A549 (cell line): Measurements from ENCODE around the gene MOBP. TPM values are rescaled to one million over a fixed set of nuclear protein-coding genes. Genes with fewer than 3 reads are reported as not detected.

Experiments used
- ATAC-seq, 2 experiments: fragments of 200-7000 bp in 1 of 2; fragments of >200 bp in 1 of 2; cut with Nextera tagmentation in 1 of 2; cut with Tn5 transposase in 1 of 2; 3 replicates each; pipeline versions ENCODE4 v1.8.0 to v1.9.1; 2018 to 2020; ENCODE audit warnings: mild to moderate bottlenecking in 1 of 2, moderate library complexity in 1 of 2
- CTCF ChIA-PET: fragments of 300-600 bp; sonication (Branson Sonifier 250); formaldehyde crosslinking; extraction: SDS; loops from one replicate; lab custom pipeline; 2021; ENCODE audit warnings: antibody characterized with exemption, inconsistent platforms; lab: Yijun Ruan, JAX
- POLR2A ChIA-PET: fragments of 350-600 bp; formaldehyde crosslinking; extraction: SDS; loops from one replicate; lab custom pipeline; 2021; ENCODE audit warnings: antibody characterized with exemption, inconsistent platforms; lab: Yijun Ruan, JAX
- DNase-seq, 2 experiments: peaks; one replicate each; pipeline versions ENCODE4 v3.0.0 to v3.0.0-alpha.2; 2011 to 2016; ENCODE audit warnings: low read depth in 1 of 2, low spot score in 1 of 2
- FAIRE-seq: peaks from 2 replicates; lab custom pipeline; 2011; peaks lifted over from hg19 to GRCh38; lab: Jason Lieb, UNC
- H3K27ac ChIP-seq, 2 experiments: fragments of >200 bp; sonication (Bioruptor Twin); formaldehyde crosslinking; 3 replicates each; pipeline ENCODE4 v1.5.1; 2016 to 2017
- H3K4me1 ChIP-seq: fragments of >200 bp; sonication (Bioruptor Twin); formaldehyde crosslinking; 3 replicates; pipeline ENCODE4 v1.6.1; 2016
- H3K4me2 ChIP-seq: fragments of >200 bp; sonication (Bioruptor Twin); formaldehyde crosslinking; 3 replicates; pipeline ENCODE4 v1.6.1; 2016
- H3K4me3 ChIP-seq: fragments of >200 bp; sonication (Bioruptor Twin); formaldehyde crosslinking; 3 replicates; pipeline ENCODE4 v1.5.1; 2016
- H3K9me3 ChIP-seq: fragments of >200 bp; sonication (Bioruptor Twin); formaldehyde crosslinking; 3 replicates; pipeline ENCODE4 v1.6.1; 2016
- CBX8 ChIP-seq: fragments of 200-600 bp; sonication (generic); IDR thresholded peaks from 2 replicates; pipeline ENCODE4 v1.6.1; 2016
- CEBPB ChIP-seq, 2 experiments: fragments of >200 bp in 1 of 2; sonication (Bioruptor Twin) in 1 of 2; formaldehyde crosslinking in 1 of 2; IDR thresholded peaks; 2 replicates each; pipeline ENCODE4 v1.6.1; 2012 to 2016
- CHD2 ChIP-seq: fragments of 150-350 bp; IDR thresholded peaks from 2 replicates; pipeline ENCODE4 v1.6.1; 2014; ENCODE audit warnings: low read length; ENCODE audit not compliant: partially characterized antibody
- CHD4 ChIP-seq: fragments of 200-600 bp; sonication (generic); IDR thresholded peaks from 2 replicates; pipeline ENCODE4 v1.6.1; 2016; ENCODE audit warnings: antibody characterized with exemption, mild to moderate bottlenecking, borderline replicate concordance
- EP300 ChIP-seq, 2 experiments: fragments of >200 bp; sonication (Bioruptor Twin); formaldehyde crosslinking; IDR thresholded peaks; 2 replicates in 1 of 2; 3 replicates in 1 of 2; pipeline ENCODE4 v1.6.1; 2016 to 2017
- FOSL2 ChIP-seq, 2 experiments: fragments of 450-650 bp in 1 of 2; fragments of >200 bp in 1 of 2; sonication (Bioruptor Twin) in 1 of 2; formaldehyde crosslinking; IDR thresholded peaks; 2 replicates each; pipeline versions ENCODE4 v1.5.0 to v1.6.1; 2016 to 2020; ENCODE audit warnings: mild to moderate bottlenecking in 1 of 2, moderate library complexity in 1 of 2
- HOXB13 ChIP-seq: fragments of 250-450 bp; sonication (Bioruptor Pico); IDR thresholded peaks from 2 replicates; pipeline ENCODE4 v1.5.0; 2020; ENCODE audit warnings: low read depth, mild to moderate bottlenecking, moderate library complexity
- NPAS2 ChIP-seq: fragments of 250-450 bp; sonication (Bioruptor Pico); IDR thresholded peaks from 2 replicates; pipeline ENCODE4 v1.8.0; 2022; ENCODE audit warnings: mild to moderate bottlenecking, moderate library complexity, borderline replicate concordance
- POLR2A ChIP-seq: IDR thresholded peaks from 2 replicates; pipeline ENCODE4 v1.6.1; 2012; ENCODE audit warnings: mild to moderate bottlenecking, low read length
- RAD21 ChIP-seq, 2 experiments: fragments of >200 bp in 1 of 2; sonication (Bioruptor Twin) in 1 of 2; formaldehyde crosslinking in 1 of 2; IDR thresholded peaks in 1 of 2; conservative IDR thresholded peaks in 1 of 2; 2 replicates in 1 of 2; 3 replicates in 1 of 2; pipeline ENCODE4 v1.6.1; 2012 to 2018; ENCODE audit warnings: inconsistent platforms in 1 of 2
- SMC3 ChIP-seq: fragments of >200 bp; sonication (Bioruptor Twin); formaldehyde crosslinking; IDR thresholded peaks from 3 replicates; pipeline ENCODE4 v1.6.1; 2018; ENCODE audit warnings: inconsistent platforms
- WGBS: methylation state at CpG from one replicate; pipeline ENCODE4 v1.1.6; 2017; ENCODE audit errors: missing lambda C conversion rate; 5-methylcytosine and 5-hydroxymethylcytosine counted together
- polyA plus RNA-seq, 4 experiments: library from polyadenylated mRNA; depleted of rRNA in 3 of 4; stranded (reverse); fragments of >200 nt; fragmentation: RNase III in 1 of 4; extraction: RNeasy Plus Mini Kit Qiagen cat#74134 plus additional on column Dnase treatment in 1 of 4; gene quantifications; 2 replicates in 3 of 4; 3 replicates in 1 of 4; pipeline ENCODE4 v1.2.3, GENCODE V29; 2011 to 2017
- TF ChIP-seq, protein P1 (sequence below): fragments of >200 bp; sonication (Bioruptor Twin); formaldehyde crosslinking; IDR thresholded peaks from 3 replicates; pipeline ENCODE4 v1.6.1; 2016
- TF ChIP-seq, protein P2 (sequence below): IDR thresholded peaks from 2 replicates; pipeline ENCODE4 v1.6.1; 2012; ENCODE audit warnings: low read depth, borderline replicate concordance
- TF ChIP-seq, protein P3 (sequence below): fragments of >200 bp; sonication (Bioruptor Twin); formaldehyde crosslinking; IDR thresholded peaks from 2 replicates; pipeline ENCODE4 v1.6.1; 2016
- TF ChIP-seq, protein P4 (sequence below): fragments of >200 bp; sonication (Bioruptor Twin); formaldehyde crosslinking; IDR thresholded peaks from 3 replicates; pipeline ENCODE4 v1.5.1; 2016

The MOBP gene
- polyA plus RNA-seq, 2 of the 4 experiments (the other 2 are of a cell fraction): 0.10 TPM; not detected in 1

DNA sequence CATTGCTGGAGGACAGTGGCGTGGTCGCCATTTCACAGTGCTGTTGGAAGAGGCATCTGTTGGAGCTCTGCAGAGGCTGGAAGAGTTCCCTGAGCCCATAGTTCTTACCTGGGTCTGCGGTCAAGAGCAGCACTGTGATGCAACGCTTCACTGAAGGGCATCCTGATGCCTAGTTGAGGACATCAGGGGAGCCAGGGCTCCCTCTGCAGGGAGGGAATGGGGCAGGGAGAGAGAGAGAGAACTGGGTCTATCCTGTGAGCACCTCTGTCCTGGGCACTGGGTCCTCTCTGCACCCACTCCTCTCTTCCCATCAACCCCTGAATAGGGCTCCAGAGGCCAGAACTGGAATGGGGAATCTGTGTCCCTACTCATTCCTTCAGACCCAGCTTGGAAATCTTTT lies 23.9 kb upstream of the MOBP start:
- TF ChIP-seq CEBPB (IDR thresholded peaks at IDR 0.05): no peak
- TF ChIP-seq RAD21 (conservative IDR thresholded peaks at IDR 0.05 in 1 of 2, IDR thresholded peaks at IDR 0.05 in 1 of 2): 0 out of 5 replicates have a peak, but pooled peaks of 1 of the 2 experiments have one; percentile 8
- Histone ChIP-seq H3K4me3 (no peak overlapping the region), H3K9me3 (no peaks in the 10 kb centered on the region), H3K4me2 (no peak overlapping the region), H3K4me1 (no peaks in the 10 kb centered on the region), H3K27ac (no peak overlapping the region)
- ChIA-PET POLR2A (no interaction called here), CTCF (interaction anchor here (1.5 to 12.3 kb wide), 2 partner anchors 21 to 54 kb away, joined by 4 to 113 read pairs; no protein-coding TSS in a partner anchor)
- WGBS: 59% methylated on average over 4 of the region's 4 CpGs
- ATAC-seq: peak; percentile 59 to 83; a peak in 5 of 6 replicates
- DNase-seq: peak in 1 of 2 experiments; percentile 10
- no peak for FAIRE-seq

DNA sequence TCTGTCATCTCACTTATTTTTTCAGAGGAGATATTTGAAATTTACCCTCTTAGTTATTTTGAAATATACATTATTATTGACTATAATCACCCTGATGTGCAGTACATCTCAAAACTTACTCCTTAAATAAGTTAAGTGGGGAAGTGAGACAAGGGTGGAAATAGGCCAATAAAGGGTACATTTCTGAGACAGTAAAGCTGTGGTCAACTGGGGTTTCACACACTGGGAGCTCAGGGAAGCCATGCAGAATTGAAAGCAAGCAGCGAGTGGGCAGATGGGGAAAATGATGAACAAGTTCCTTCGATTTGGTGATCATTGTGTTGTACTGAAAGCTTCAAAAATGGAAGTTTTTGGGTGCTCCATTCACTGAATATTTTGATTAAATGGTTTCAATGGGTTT lies 21.6 kb upstream of the MOBP start:
- H3K27ac ChIP-seq: no peak overlapping the region
- ChIA-PET CTCF (interaction anchor here (0.7 to 12.3 kb wide), 4 partner anchors 8 to 52 kb away, joined by 3 to 113 read pairs (median 6); no protein-coding TSS in a partner anchor), POLR2A (no interaction called here)
- H3K4me2 ChIP-seq: no peak overlapping the region
- FAIRE-seq (no peak), DNase-seq (no peak)
- 25% methylated on average over 2 of the region's 2 CpGs for WGBS
- no peaks in the 10 kb centered on the region for H3K9me3 ChIP-seq
- no peak overlapping the region for H3K4me3 ChIP-seq
- H3K4me1 ChIP-seq: no peaks in the 10 kb centered on the region
- TF ChIP-seq HOXB13 (CRISPR knock-in tag) (no peak), EP300 (IDR thresholded peaks at IDR 0.05) (no peak), FOSL2 (IDR thresholded peaks at IDR 0.05) (no peak), FOSL2 (CRISPR knock-in tag; IDR thresholded peaks at IDR 0.05) (no peak)
- TF ChIP-seq, all 56 proteins: peak for 0
- ATAC-seq: no peak

DNA sequence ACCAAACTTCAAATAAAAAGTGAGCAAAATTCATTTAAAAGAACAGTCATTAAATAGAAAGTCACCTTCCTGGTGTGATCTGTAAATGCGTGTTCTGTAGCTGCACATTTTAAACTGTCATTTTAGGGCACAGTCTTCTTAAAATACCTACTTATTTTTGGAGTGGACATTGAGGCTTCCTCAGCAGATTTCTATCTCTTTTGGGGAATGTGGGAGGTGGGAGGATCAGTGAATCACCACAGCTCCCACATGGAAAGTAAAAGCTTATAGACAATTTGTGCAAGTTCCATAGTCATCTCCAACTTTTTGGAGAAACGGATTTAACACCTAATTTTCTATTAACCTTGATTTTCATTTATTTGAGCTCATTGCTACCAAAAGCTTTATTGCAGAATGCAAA lies 21.0 kb upstream of the MOBP start:
- ChIA-PET POLR2A (no interaction called here), CTCF (interaction anchor here (1.3 to 12.3 kb wide), 6 partner anchors 16 to 61 kb away, joined by 4 to 113 read pairs (median 6); no protein-coding TSS in a partner anchor)
- Histone ChIP-seq H3K4me1 (no peaks in the 10 kb centered on the region), H3K9me3 (no peaks in the 10 kb centered on the region), H3K4me3 (no peak overlapping the region), H3K4me2 (no peak overlapping the region), H3K27ac (no peak overlapping the region)
- DNase-seq: no peak
- TF ChIP-seq, protein P1, sequence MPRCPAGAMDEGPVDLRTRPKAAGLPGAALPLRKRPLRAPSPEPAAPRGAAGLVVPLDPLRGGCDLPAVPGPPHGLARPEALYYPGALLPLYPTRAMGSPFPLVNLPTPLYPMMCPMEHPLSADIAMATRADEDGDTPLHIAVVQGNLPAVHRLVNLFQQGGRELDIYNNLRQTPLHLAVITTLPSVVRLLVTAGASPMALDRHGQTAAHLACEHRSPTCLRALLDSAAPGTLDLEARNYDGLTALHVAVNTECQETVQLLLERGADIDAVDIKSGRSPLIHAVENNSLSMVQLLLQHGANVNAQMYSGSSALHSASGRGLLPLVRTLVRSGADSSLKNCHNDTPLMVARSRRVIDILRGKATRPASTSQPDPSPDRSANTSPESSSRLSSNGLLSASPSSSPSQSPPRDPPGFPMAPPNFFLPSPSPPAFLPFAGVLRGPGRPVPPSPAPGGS: no peak
- TF ChIP-seq POLR2A: no peak
- no peak for TF ChIP-seq CHD4
- TF ChIP-seq, protein P2, sequence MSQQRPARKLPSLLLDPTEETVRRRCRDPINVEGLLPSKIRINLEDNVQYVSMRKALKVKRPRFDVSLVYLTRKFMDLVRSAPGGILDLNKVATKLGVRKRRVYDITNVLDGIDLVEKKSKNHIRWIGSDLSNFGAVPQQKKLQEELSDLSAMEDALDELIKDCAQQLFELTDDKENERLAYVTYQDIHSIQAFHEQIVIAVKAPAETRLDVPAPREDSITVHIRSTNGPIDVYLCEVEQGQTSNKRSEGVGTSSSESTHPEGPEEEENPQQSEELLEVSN: no peak
- TF ChIP-seq FOSL2 (IDR thresholded peaks at IDR 0.05): no peak
- TF ChIP-seq FOSL2 (CRISPR knock-in tag; IDR thresholded peaks at IDR 0.05): no peak
- TF ChIP-seq, protein P3, sequence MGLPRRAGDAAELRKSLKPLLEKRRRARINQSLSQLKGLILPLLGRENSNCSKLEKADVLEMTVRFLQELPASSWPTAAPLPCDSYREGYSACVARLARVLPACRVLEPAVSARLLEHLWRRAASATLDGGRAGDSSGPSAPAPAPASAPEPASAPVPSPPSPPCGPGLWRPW: no peak
- WGBS: 70% methylated on average over 2 of the region's 2 CpGs
- no peak for FAIRE-seq
- ATAC-seq: no peak

DNA sequence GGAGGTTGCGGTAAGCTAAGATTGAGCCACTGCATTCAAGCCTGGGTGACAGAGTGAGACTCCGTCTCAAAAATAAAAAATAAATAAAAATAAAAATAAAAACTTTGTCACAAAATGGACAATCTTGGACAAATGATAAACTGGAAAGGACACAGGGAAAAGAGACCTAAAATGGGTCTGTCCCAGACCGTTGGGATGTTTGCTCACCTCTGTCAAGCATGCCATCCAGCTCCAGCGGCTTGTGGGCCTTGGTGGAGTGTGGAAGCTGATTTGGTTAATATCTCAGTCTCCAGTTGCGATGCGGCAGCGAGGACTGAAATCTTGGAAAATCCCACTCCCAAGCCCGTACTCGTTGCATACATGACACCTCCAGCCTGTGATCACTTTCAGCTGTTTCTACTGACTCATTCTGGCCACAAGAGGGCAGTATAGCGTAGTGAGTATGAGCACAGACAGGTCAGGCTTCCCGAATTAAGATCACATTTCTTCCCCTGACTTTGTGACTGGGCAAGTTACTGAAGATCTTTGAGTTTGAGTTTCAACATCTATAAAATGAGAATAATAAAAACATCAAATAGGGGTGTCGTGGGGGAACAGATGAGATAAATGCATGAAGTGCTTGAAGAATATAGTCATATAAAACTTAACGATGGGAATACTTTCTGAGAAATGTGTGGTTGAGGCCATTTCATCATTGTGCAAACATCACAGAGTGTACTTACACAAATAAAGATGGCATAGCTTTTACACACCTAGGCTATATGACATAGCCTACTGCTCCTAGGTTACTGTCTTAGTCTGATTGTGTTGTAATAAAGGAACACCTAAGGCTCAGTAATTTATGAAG lies 19.6 kb upstream of the MOBP start:
- POLR2A ChIA-PET: no interaction called here
- TF ChIP-seq, protein P3: no peak
- peak; percentile 74 to 81 for TF ChIP-seq RAD21 (conservative IDR thresholded peaks at IDR 0.05 in 1 of 2, IDR thresholded peaks at IDR 0.05 in 1 of 2)
- no peak for TF ChIP-seq NPAS2
- peak; percentile 72 for TF ChIP-seq SMC3
- no peak for TF ChIP-seq CHD2
- TF ChIP-seq CBX8: no peak
- TF ChIP-seq, protein P4, sequence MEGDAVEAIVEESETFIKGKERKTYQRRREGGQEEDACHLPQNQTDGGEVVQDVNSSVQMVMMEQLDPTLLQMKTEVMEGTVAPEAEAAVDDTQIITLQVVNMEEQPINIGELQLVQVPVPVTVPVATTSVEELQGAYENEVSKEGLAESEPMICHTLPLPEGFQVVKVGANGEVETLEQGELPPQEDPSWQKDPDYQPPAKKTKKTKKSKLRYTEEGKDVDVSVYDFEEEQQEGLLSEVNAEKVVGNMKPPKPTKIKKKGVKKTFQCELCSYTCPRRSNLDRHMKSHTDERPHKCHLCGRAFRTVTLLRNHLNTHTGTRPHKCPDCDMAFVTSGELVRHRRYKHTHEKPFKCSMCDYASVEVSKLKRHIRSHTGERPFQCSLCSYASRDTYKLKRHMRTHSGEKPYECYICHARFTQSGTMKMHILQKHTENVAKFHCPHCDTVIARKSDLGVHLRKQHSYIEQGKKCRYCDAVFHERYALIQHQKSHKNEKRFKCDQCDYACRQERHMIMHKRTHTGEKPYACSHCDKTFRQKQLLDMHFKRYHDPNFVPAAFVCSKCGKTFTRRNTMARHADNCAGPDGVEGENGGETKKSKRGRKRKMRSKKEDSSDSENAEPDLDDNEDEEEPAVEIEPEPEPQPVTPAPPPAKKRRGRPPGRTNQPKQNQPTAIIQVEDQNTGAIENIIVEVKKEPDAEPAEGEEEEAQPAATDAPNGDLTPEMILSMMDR: peak; percentile 87
- Histone ChIP-seq H3K4me2 (peak overlapping the region; percentile 48; the same call in 2 of the 3 replicates), H3K27ac (no peak overlapping the region), H3K4me1 (no peaks in the 10 kb centered on the region), H3K9me3 (no peaks in the 10 kb centered on the region), H3K4me3 (no peak overlapping the region)
- 20% methylated on average over 13 of the region's 13 CpGs for WGBS
- CTCF ChIA-PET: interaction anchor here (0.5 to 12.3 kb wide), 27 partner anchors 9 to 874 kb away, joined by 3 to 113 read pairs (median 5); no protein-coding TSS in a partner anchor
- peak; percentile 81 to 88 for DNase-seq
- peak; percentile 32 for FAIRE-seq
- ATAC-seq: peak; percentile 93 to 98
